Suppressor macrophage (primary cell): ENCODE measurements around the gene INTS6.

Experiments
- DNase-seq, 4 experiments: peaks; one replicate each; pipeline ENCODE4 v3.0.0-alpha.2; 2020 to 2022

INTS6 gene

DNA sequence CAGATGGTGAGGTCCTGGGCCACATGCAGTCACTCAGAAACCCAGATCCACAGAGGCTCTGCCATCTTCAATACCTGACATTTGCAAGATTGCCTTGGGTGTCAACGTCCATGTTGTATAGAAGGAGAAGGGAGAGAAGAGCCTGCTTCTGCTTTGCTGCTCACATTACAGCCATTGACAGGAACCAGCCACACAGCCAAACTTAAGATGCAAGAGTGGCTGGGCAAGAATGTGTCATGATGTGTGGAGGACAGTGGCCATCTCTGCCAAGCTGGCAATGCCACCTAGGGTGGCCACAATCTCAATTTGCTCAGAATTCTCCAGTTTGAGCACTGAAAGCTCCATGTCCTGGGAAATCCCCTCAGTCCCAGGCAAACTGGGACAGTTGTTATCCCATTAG lies 139.2 kb downstream of the INTS6 start:
- DNase-seq: no peak

DNA sequence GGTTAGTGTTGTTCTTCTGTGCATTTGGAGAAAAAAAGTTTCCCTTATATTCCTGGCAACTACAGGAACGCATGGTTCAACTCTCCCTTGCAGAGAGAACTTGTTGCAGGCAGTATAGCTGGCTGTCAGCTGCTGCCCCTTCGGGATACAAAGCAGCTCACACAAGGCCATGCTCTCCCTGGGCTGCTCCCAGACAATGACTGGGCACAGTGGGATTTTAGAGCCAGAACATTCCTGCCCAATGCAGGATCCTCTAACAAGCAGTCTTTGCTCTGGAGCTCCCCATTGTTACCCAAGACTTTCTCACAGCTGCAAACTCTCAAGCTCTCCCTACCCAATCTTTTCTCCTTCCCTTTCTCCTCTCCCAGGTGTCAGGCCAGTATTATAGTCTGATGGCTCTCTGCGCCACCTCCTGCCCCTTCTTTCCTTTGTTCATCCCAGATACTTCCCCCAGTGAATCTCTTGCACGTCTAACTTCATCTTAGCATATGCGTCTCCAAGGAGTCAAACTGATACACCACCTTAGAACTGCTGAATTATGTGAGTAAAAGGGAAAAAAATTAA lies 140.8 kb downstream of the INTS6 start:
- DNase-seq: no peak
